Liver (tissue), 9 donors: ENCODE measurements around the gene SHQ1. TPM values are rescaled to one million over a fixed set of nuclear protein-coding genes. Genes with fewer than 3 reads are reported as not detected.

ENCODE experiments used
- DNase-seq: peaks from one replicate; pipeline ENCODE4 v3.0.0-alpha.2; 2017; ENCODE audit warnings: low spot score
- H3K27ac ChIP-seq, 2 donors: one replicate each; pipeline ENCODE4 v1.7.0; 2013; ENCODE audit warnings: inconsistent platforms in 2 of 2, low read length in 2 of 2, control low read depth in 1 of 2, low read depth in 1 of 2, mild to moderate bottlenecking in 1 of 2
- H3K27me3 ChIP-seq, 4 donors: one replicate each; pipeline versions ENCODE4 v1.6.1 to v1.7.0; 2013; ENCODE audit warnings: low read length in 3 of 4, inconsistent platforms in 1 of 4, mild to moderate bottlenecking in 1 of 4, moderate library complexity in 1 of 4; ENCODE audit not compliant: control insufficient read depth in 4 of 4, insufficient read depth in 4 of 4
- H3K36me3 ChIP-seq, 4 donors: one replicate each; pipeline versions ENCODE4 v1.6.1 to v1.7.0; 2013; ENCODE audit warnings: low read length in 3 of 4, mild to moderate bottlenecking in 3 of 4, low read depth in 1 of 4, moderate library complexity in 1 of 4; ENCODE audit not compliant: control insufficient read depth in 4 of 4, insufficient read depth in 3 of 4
- H3K4me1 ChIP-seq, 4 donors: one replicate each; pipeline versions ENCODE4 v1.6.1 to v1.7.0; 2013; ENCODE audit warnings: low read length in 3 of 4, mild to moderate bottlenecking in 3 of 4, moderate library complexity in 1 of 4; ENCODE audit not compliant: control insufficient read depth in 4 of 4, insufficient read depth in 4 of 4
- H3K4me3 ChIP-seq, 3 donors: one replicate each; pipeline versions ENCODE4 v1.6.1 to v1.7.0; 2013; ENCODE audit warnings: low read length in 3 of 3, control low read depth in 1 of 3, low read depth in 1 of 3, mild to moderate bottlenecking in 1 of 3
- H3K9ac ChIP-seq, 2 donors: one replicate each; pipeline ENCODE4 v1.7.0; 2013; ENCODE audit warnings: low read length in 2 of 2, mild to moderate bottlenecking in 2 of 2, moderate library complexity in 2 of 2, control low read depth in 1 of 2, low read depth in 1 of 2
- H3K9me3 ChIP-seq, 4 donors: one replicate each; pipeline versions ENCODE4 v1.6.1 to v1.7.0; 2013; ENCODE audit warnings: low read length in 3 of 4; ENCODE audit not compliant: control insufficient read depth in 4 of 4
- ATF3 ChIP-seq: IDR thresholded peaks from 2 replicates; pipeline ENCODE4 v1.6.1; 2016; ENCODE audit warnings: antibody characterized with exemption
- CTCF ChIP-seq: fragments of 150-350 bp; IDR thresholded peaks from 2 replicates; pipeline ENCODE4 v1.5.1; 2017; ENCODE audit warnings: improper control_type of control experiment, low read depth, low read length; ENCODE audit not compliant: missing input control
- FOXA1 ChIP-seq: IDR thresholded peaks from 2 replicates; pipeline ENCODE4 v1.6.1; 2016; ENCODE audit warnings: antibody characterized with exemption
- FOXA2 ChIP-seq: IDR thresholded peaks from 2 replicates; pipeline ENCODE4 v1.6.1; 2016; ENCODE audit warnings: antibody characterized with exemption
- GABPA ChIP-seq, 2 donors: IDR thresholded peaks in 1 of 2; conservative IDR thresholded peaks in 1 of 2; 2 replicates each; pipeline ENCODE4 v1.6.1; 2016; ENCODE audit warnings: antibody characterized with exemption in 2 of 2, mild to moderate bottlenecking in 1 of 2, moderate library complexity in 1 of 2
- HNF4A ChIP-seq, 2 donors: conservative IDR thresholded peaks; 2 replicates each; pipeline ENCODE4 v1.6.1; 2016; ENCODE audit warnings: antibody characterized with exemption in 2 of 2, mild to moderate bottlenecking in 2 of 2
- HNF4G ChIP-seq: IDR thresholded peaks from 2 replicates; pipeline ENCODE4 v1.6.1; 2016; ENCODE audit warnings: antibody characterized with exemption
- JUND ChIP-seq, 2 donors: IDR thresholded peaks; 2 replicates each; pipeline ENCODE4 v1.6.1; 2016; ENCODE audit warnings: antibody characterized with exemption in 2 of 2
- MAX ChIP-seq: IDR thresholded peaks from 2 replicates; pipeline ENCODE4 v1.6.1; 2016; ENCODE audit warnings: antibody characterized with exemption
- NR2F2 ChIP-seq: IDR thresholded peaks from 2 replicates; pipeline ENCODE4 v1.6.1; 2016; ENCODE audit warnings: antibody characterized with exemption
- REST ChIP-seq: IDR thresholded peaks from 2 replicates; pipeline ENCODE4 v1.6.1; 2016; ENCODE audit warnings: antibody characterized with exemption, mild to moderate bottlenecking
- RXRA ChIP-seq, 2 donors: IDR thresholded peaks; 2 replicates each; pipeline ENCODE4 v1.6.1; 2017 to 2018; ENCODE audit warnings: antibody characterized with exemption in 2 of 2, mild to moderate bottlenecking in 1 of 2
- YY1 ChIP-seq: IDR thresholded peaks from 2 replicates; pipeline ENCODE4 v1.6.1; 2016; ENCODE audit warnings: antibody characterized with exemption, mild to moderate bottlenecking
- ZBTB33 ChIP-seq: IDR thresholded peaks from 2 replicates; pipeline ENCODE4 v1.6.1; 2016; ENCODE audit warnings: antibody characterized with exemption
- WGBS: extraction: QIAGEN DNeasy Blood & Tissue Kit; methylation state at CpG from one replicate; pipeline ENCODE4 v1.1.7; 2013; 5-methylcytosine and 5-hydroxymethylcytosine counted together
- polyA plus RNA-seq, 2 donors: library from polyadenylated mRNA; stranded (reverse) in 1 of 2; unstranded in 1 of 2; fragments of 200-250 nt in 1 of 2; fragments of >200 nt in 1 of 2; fragmentation: Nextera tagmentation in 1 of 2; extraction: Ambion mirVana in 1 of 2; gene quantifications; one replicate each; pipeline versions ENCODE4 v1.2.1 to v1.2.3, GENCODE V29; 2013 to 2015
- total RNA-seq, 2 donors: library from RNA; depleted of rRNA; stranded (reverse); fragments of >200 nt; gene quantifications; one replicate each; pipeline ENCODE4 v1.2.3, GENCODE V29; 2014
- donor health status: healthy.
- donor health status: healthy.
- donor health status: healthy.
- donor health status: healthy.
- donor health status: healthy.

The SHQ1 gene
- total and polyA plus RNA-seq, 4 donors, result 4.3 to 9.6 (median 6.1) TPM

GRCh38 chr3:72702997-72703396, 145.2 kb downstream of the SHQ1 start:
- H3K27me3 ChIP-seq, result no peaks in the 10 kb centered on the region
- H3K4me1 ChIP-seq, result no peaks in the 10 kb centered on the region
- H3K27ac ChIP-seq, result no peak overlapping the region
- no peak overlapping the region for H3K4me3 ChIP-seq
- no peaks in the 10 kb centered on the region for H3K36me3 ChIP-seq
- H3K9ac ChIP-seq, result no peak overlapping the region
- WGBS, result 92% methylated on average over 4 of the region's 4 CpGs
- DNase-seq, result no peak
- no peaks in the 10 kb centered on the region for H3K9me3 ChIP-seq
- TF ChIP-seq REST, result no peak
- TF ChIP-seq RXRA (IDR thresholded peaks at IDR 0.05), result no peak
- no peak for TF ChIP-seq FOXA1
- TF ChIP-seq MAX, result no peak
- TF ChIP-seq YY1, result no peak
- TF ChIP-seq ZBTB33, result no peak
- TF ChIP-seq NR2F2, result no peak

GRCh38 chr3:72702390-72702789, 145.9 kb downstream of the SHQ1 start:
- WGBS, result 88% methylated on average over 7 of the region's 7 CpGs
- TF ChIP-seq ZBTB33 (no peak), RXRA (IDR thresholded peaks at IDR 0.05) (no peak), HNF4A (conservative IDR thresholded peaks at IDR 0.05) (no peak), FOXA2 (no peak)

GRCh38 chr3:72700106-72700505, 148.1 kb downstream of the SHQ1 start:
- Histone ChIP-seq H3K27me3 (no peaks in the 10 kb centered on the region), H3K27ac (no peak overlapping the region), H3K4me3 (no peak overlapping the region), H3K4me1 (no peaks in the 10 kb centered on the region), H3K9ac (no peak overlapping the region), H3K36me3 (no peaks in the 10 kb centered on the region), H3K9me3 (no peaks in the 10 kb centered on the region)
- no peak for DNase-seq
- 97% methylated on average over 2 of the region's 2 CpGs for WGBS
- no peak for TF ChIP-seq ATF3
- TF ChIP-seq RXRA (IDR thresholded peaks at IDR 0.05), result no peak
- TF ChIP-seq GABPA (IDR thresholded peaks at IDR 0.05 in 1 of 2, conservative IDR thresholded peaks at IDR 0.05 in 1 of 2), result no peak
- TF ChIP-seq REST, result no peak
- no peak for TF ChIP-seq HNF4G
- no peak for TF ChIP-seq NR2F2
- TF ChIP-seq JUND (IDR thresholded peaks at IDR 0.05), result no peak
- no peak for TF ChIP-seq CTCF

More at GRCh38 chr3:72702390-72702789, 145.9 kb downstream of the SHQ1 start:
- Histone ChIP-seq H3K36me3 (no peaks in the 10 kb centered on the region), H3K4me1 (no peaks in the 10 kb centered on the region), H3K27me3 (no peaks in the 10 kb centered on the region), H3K27ac (no peak overlapping the region), H3K9me3 (no peaks in the 10 kb centered on the region), H3K9ac (no peak overlapping the region), H3K4me3 (no peak overlapping the region)
- DNase-seq, result no peak
